ENCODE measurements around the gene PC.

Gene PC

GRCh38 chr11:66956689-66957290 is 1.4 kb downstream of the PC start:
- intact Hi-C loops (cut with DNase I; ENCODE audit: low total_unique reads), result loop anchor here (10.0 kb wide), 1 partner anchor 102 kb away; the partner anchor contains the start of gene LRFN4
- H3K36me3 ChIP-seq, result no peaks in the 10 kb centered on the region
- no peak for TF ChIP-seq CTCF (IDR thresholded peaks at IDR 0.05)
- no peaks in the 10 kb centered on the region for H3K27me3 ChIP-seq
- H3K27ac ChIP-seq, result peak overlapping the region; percentile 74 to 81
- no peak overlapping the region for H3K4me3 ChIP-seq
- H3K4me1 ChIP-seq, result peaks cover 0 to 27% (median 13%) of the 10 kb centered on the region in 4 donors
- no peaks in the 10 kb centered on the region for H3K9me3 ChIP-seq
- no peak for DNase-seq

GRCh38 chr11:66953081-66953833 is 4.9 kb downstream of the PC start:
- Histone ChIP-seq H3K4me1 (peaks cover 0 to 19% (median 11%) of the 10 kb centered on the region in 4 donors), H3K4me3 (no peak overlapping the region), H3K27me3 (no peaks in the 10 kb centered on the region), H3K36me3 (no peaks in the 10 kb centered on the region), H3K27ac (no peak overlapping the region), H3K9me3 (no peaks in the 10 kb centered on the region)
- DNase-seq, result no peak
- no peak for TF ChIP-seq CTCF (IDR thresholded peaks at IDR 0.05)
- intact Hi-C loops (cut with DNase I; ENCODE audit: low total_unique reads), result loop anchor here (10.0 kb wide), 1 partner anchor 98 kb away; the partner anchor contains the start of gene LRFN4

GRCh38 chr11:66951927-66952337 is 6.3 kb downstream of the PC start:
- no peak overlapping the region for H3K27ac ChIP-seq
- H3K4me1 ChIP-seq, result peaks cover 0 to 10% (median 4%) of the 10 kb centered on the region in 4 donors
- H3K36me3 ChIP-seq, result no peaks in the 10 kb centered on the region
- no peak for DNase-seq
- H3K27me3 ChIP-seq, result no peaks in the 10 kb centered on the region
- intact Hi-C loops (cut with DNase I; ENCODE audit: low total_unique reads), result loop anchor here (10.0 kb wide), 1 partner anchor 97 kb away; the partner anchor contains the start of gene LRFN4
- no peak for TF ChIP-seq CTCF (IDR thresholded peaks at IDR 0.05)
- no peak overlapping the region for H3K4me3 ChIP-seq
- H3K9me3 ChIP-seq, result no peaks in the 10 kb centered on the region

- Histone ChIP-seq H3K4me3 (no peak overlapping the region), H3K27me3 (no peaks in the 10 kb centered on the region), H3K4me1 (peaks cover 0 to 2% (median 0%) of the 10 kb centered on the region in 4 donors), H3K9me3 (no peaks in the 10 kb centered on the region), H3K27ac (no peak overlapping the region), H3K36me3 (no peaks in the 10 kb centered on the region)
- intact Hi-C loops (cut with DNase I; ENCODE audit: low total_unique reads), result loop anchor here (10.0 kb wide), 1 partner anchor 96 kb away; the partner anchor contains the start of gene LRFN4
- no peak for TF ChIP-seq CTCF (IDR thresholded peaks at IDR 0.05)
- DNase-seq, result no peak
Observed at GRCh38 chr11:66951135-66951534, 7.0 kb downstream of the PC start.

GRCh38 chr11:66950112-66950535 is 8.1 kb downstream of the PC start:
- TF ChIP-seq CTCF (IDR thresholded peaks at IDR 0.05), result no peak
- H3K4me1 ChIP-seq, result no peaks in the 10 kb centered on the region
- intact Hi-C loops (cut with DNase I; ENCODE audit: low total_unique reads), result loop anchor here (10.0 kb wide), 1 partner anchor 95 kb away; the partner anchor contains the start of gene LRFN4
- no peaks in the 10 kb centered on the region for H3K27me3 ChIP-seq
- no peak overlapping the region for H3K4me3 ChIP-seq
- peak in 1 of 2 donors; percentile 72 for DNase-seq
- no peak overlapping the region for H3K27ac ChIP-seq
- no peaks in the 10 kb centered on the region for H3K36me3 ChIP-seq
- H3K9me3 ChIP-seq, result no peaks in the 10 kb centered on the region

Data from tibial artery (tissue), 4 donors.